OCI-LY1 (cell line): Measurements from ENCODE around the gene VPREB1.

ENCODE experiments used
- EZH2 ChIP-seq: fragments of 200-600 bp; sonication (generic), shearing (Covaris generic); IDR thresholded peaks from 2 replicates; pipeline ENCODE4 v1.8.0; 2017; ENCODE audit warnings: borderline replicate concordance, mixed run types, mild to moderate bottlenecking, antibody characterized with exemption, low read length, moderate library complexity, mixed read lengths
- TF ChIP-seq, protein P1 (sequence below): fragments of 200-600 bp; sonication (generic), shearing (Covaris generic); IDR thresholded peaks from 2 replicates; pipeline ENCODE4 v1.5.1; 2017; ENCODE audit warnings: mild to moderate bottlenecking, antibody characterized with exemption, low read length, moderate library complexity, mixed read lengths

- TF ChIP-seq, protein P1, sequence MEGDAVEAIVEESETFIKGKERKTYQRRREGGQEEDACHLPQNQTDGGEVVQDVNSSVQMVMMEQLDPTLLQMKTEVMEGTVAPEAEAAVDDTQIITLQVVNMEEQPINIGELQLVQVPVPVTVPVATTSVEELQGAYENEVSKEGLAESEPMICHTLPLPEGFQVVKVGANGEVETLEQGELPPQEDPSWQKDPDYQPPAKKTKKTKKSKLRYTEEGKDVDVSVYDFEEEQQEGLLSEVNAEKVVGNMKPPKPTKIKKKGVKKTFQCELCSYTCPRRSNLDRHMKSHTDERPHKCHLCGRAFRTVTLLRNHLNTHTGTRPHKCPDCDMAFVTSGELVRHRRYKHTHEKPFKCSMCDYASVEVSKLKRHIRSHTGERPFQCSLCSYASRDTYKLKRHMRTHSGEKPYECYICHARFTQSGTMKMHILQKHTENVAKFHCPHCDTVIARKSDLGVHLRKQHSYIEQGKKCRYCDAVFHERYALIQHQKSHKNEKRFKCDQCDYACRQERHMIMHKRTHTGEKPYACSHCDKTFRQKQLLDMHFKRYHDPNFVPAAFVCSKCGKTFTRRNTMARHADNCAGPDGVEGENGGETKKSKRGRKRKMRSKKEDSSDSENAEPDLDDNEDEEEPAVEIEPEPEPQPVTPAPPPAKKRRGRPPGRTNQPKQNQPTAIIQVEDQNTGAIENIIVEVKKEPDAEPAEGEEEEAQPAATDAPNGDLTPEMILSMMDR, result no peak
- TF ChIP-seq EZH2, result no peak
Measured at GRCh38 chr22:22215659-22216449, 28.7 kb upstream of the VPREB1 start.
